Gastrocnemius medialis (tissue), 4 donors: ENCODE measurements around the gene RAB3GAP1. TPM values are rescaled to one million over a fixed set of nuclear protein-coding genes. Genes with fewer than 3 reads are reported as not detected.

Source experiments
- ATAC-seq, 2 donors: fragments of 150-250 bp; one replicate each; pipeline ENCODE4 v1.9.1; 2016
- DNase-seq, 2 donors: peaks; one replicate each; pipeline ENCODE4 v3.0.0-alpha.2; 2019
- H3K27ac ChIP-seq, 4 donors: fragments of 200-600 bp; sonication (generic); 1 replicate in 1 of 4; 2 replicates in 3 of 4; pipeline ENCODE4 v1.5.1; 2016 to 2018; ENCODE audit warnings: mild to moderate bottlenecking in 2 of 4, moderate library complexity in 1 of 4
- H3K27me3 ChIP-seq, 3 donors: fragments of 200-600 bp; sonication (generic) in 2 of 3; 1 replicate in 1 of 3; 2 replicates in 2 of 3; pipeline versions ENCODE4 v1.5.1 to v1.6.0; 2016 to 2019; ENCODE audit warnings: mild to moderate bottlenecking in 1 of 3, moderate library complexity in 1 of 3
- H3K36me3 ChIP-seq, 2 donors: fragments of 200-600 bp; sonication (generic) in 1 of 2; one replicate each; pipeline ENCODE4 v1.5.1; 2017 to 2018
- H3K4me1 ChIP-seq, 2 donors: fragments of 200-600 bp; sonication (generic) in 1 of 2; one replicate each; pipeline ENCODE4 v1.5.1; 2016 to 2017; ENCODE audit warnings: mild to moderate bottlenecking in 2 of 2
- H3K4me3 ChIP-seq, 4 donors: fragments of 200-600 bp; sonication (generic) in 3 of 4; 1 replicate in 1 of 4; 2 replicates in 3 of 4; pipeline ENCODE4 v1.5.1; 2016 to 2019; ENCODE audit warnings: mild to moderate bottlenecking in 2 of 4
- H3K9me3 ChIP-seq, 3 donors: fragments of 200-600 bp; sonication (generic) in 2 of 3; 1 replicate in 1 of 3; 2 replicates in 2 of 3; pipeline ENCODE4 v1.5.1; 2016 to 2019
- POLR2A ChIP-seq, 2 donors: fragments of 450-650 bp; IDR thresholded peaks; one replicate each; pipeline ENCODE4 v1.6.1; 2017; ENCODE audit warnings: antibody characterized with exemption in 2 of 2, mild to moderate bottlenecking in 2 of 2, moderate library complexity in 2 of 2
- in situ Hi-C, 4 donors: fragments of 200-750 bp; cut with MboI; loops; one replicate each; pipeline versions ENCODE4 v1.15.0 to v1.8.0; 2017; ENCODE audit warnings: low sequenced_read_pairs in 4 of 4
- intact Hi-C: fragments of 100-400 bp; cut with DNase I; formaldehyde crosslinking; loops from one replicate; pipeline ENCODE4 v1.15.1; 2023; ENCODE audit warnings: low total_unique reads
- total RNA-seq, 4 donors: library from RNA; depleted of rRNA; stranded (reverse); fragments of >200 nt; gene quantifications; one replicate each; pipeline versions ENCODE4 v1.1.0 to v1.2.3, GENCODE V29; 2016
- TF ChIP-seq, protein P1 (sequence below), 5 experiments: fragments of 450-650 bp in 3 of 5; fragments of 200-600 bp in 2 of 5; sonication (generic) in 2 of 5; IDR thresholded peaks in 4 of 5; conservative IDR thresholded peaks in 1 of 5; 1 replicate in 4 of 5; 2 replicates in 1 of 5; pipeline ENCODE4 v1.5.1; 2016 to 2019; ENCODE audit warnings: antibody characterized with exemption in 5 of 5, mild to moderate bottlenecking in 3 of 5, moderate library complexity in 3 of 5

The RAB3GAP1 gene
- total RNA-seq, 4 donors from 2014 or later: 44.3 to 51.7 (median 46.5) TPM

GRCh38 chr2:135037831-135038230 lies 14.3 kb upstream of the RAB3GAP1 start:
- DNase-seq: no peak
- no peaks in the 10 kb centered on the region for H3K27me3 ChIP-seq
- intact Hi-C loops (no loop called here), in situ Hi-C loops (no loop called here)
- H3K4me3 ChIP-seq: no peak overlapping the region
- TF ChIP-seq POLR2A (IDR thresholded peaks at IDR 0.05): no peak
- TF ChIP-seq, protein P1, sequence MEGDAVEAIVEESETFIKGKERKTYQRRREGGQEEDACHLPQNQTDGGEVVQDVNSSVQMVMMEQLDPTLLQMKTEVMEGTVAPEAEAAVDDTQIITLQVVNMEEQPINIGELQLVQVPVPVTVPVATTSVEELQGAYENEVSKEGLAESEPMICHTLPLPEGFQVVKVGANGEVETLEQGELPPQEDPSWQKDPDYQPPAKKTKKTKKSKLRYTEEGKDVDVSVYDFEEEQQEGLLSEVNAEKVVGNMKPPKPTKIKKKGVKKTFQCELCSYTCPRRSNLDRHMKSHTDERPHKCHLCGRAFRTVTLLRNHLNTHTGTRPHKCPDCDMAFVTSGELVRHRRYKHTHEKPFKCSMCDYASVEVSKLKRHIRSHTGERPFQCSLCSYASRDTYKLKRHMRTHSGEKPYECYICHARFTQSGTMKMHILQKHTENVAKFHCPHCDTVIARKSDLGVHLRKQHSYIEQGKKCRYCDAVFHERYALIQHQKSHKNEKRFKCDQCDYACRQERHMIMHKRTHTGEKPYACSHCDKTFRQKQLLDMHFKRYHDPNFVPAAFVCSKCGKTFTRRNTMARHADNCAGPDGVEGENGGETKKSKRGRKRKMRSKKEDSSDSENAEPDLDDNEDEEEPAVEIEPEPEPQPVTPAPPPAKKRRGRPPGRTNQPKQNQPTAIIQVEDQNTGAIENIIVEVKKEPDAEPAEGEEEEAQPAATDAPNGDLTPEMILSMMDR (IDR thresholded peaks at IDR 0.05 in 4 of 5, conservative IDR thresholded peaks at IDR 0.05 in 1 of 5): no peak
- no peak for ATAC-seq
- H3K27ac ChIP-seq: no peak overlapping the region
- H3K4me1 ChIP-seq: no peaks in the 10 kb centered on the region
- H3K36me3 ChIP-seq: no peaks in the 10 kb centered on the region
- no peaks in the 10 kb centered on the region for H3K9me3 ChIP-seq

DNA sequence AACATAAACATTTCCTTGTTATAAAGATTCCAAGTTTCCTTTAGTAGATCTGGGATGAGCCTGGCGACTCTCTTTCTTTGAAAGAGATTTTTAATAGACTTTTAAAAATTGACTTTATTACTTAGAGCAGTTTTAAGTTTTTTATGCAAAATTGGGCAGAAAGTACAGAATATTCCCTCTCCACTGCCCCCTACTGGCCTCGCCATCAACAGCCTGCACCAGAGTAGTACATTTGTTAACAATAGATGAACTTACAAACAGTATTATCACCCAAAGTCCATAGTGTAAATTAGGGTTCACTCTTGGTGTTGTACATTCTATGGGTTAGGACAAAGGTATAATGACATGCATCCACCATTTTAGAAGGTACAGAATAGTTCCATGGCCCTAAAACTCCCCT lies 8.7 kb upstream of the RAB3GAP1 start:
- H3K9me3 ChIP-seq: no peaks in the 10 kb centered on the region
- in situ Hi-C loops (no loop called here), intact Hi-C loops (no loop called here)
- no peak overlapping the region for H3K4me3 ChIP-seq
- H3K36me3 ChIP-seq: no peaks in the 10 kb centered on the region
- no peak overlapping the region for H3K27ac ChIP-seq
- ATAC-seq (no peak), DNase-seq (no peak)
- TF ChIP-seq, protein P1 (IDR thresholded peaks at IDR 0.05 in 4 of 5, conservative IDR thresholded peaks at IDR 0.05 in 1 of 5): peak in 1 of 5 experiments; percentile 30
- no peak for TF ChIP-seq POLR2A (IDR thresholded peaks at IDR 0.05)
- no peaks in the 10 kb centered on the region for H3K27me3 ChIP-seq
- H3K4me1 ChIP-seq: no peaks in the 10 kb centered on the region

DNA sequence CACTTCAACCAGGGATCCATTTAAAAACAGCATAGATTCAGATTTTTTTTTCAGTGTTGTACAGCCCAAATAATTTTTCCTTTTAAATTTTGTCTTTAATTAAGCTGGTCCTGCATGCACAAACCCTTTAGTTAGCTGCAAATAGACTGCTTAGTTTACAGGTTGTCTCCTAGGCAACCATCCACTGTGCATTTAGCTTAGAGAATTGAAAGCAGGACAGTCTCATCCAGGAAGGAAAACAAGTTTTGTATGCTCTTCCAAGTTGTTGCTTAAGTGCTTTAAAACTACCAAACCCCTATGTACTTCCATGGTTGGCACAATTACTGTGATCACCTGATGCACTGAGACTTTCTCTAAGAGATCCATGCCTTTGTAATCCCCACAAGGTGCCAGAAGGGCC lies 4.8 kb upstream of the RAB3GAP1 start, which contains the start of gene MAP3K19:
TSS of gene MAP3K19 (minus strand) at position 148 of the 400 bp plus-strand sequence. CDS start 22,800 bp downstream, outside the sequence.
- intact Hi-C loops: no loop called here
- no peak for DNase-seq
- Histone ChIP-seq H3K4me1 (no peaks in the 10 kb centered on the region), H3K27ac (no peak within 1 kb of the TSS), H3K27me3 (no peaks in the 10 kb centered on the region), H3K36me3 (no peaks in the 10 kb centered on the region), H3K9me3 (no peaks in the 10 kb centered on the region), H3K4me3 (no peak within 1 kb of the TSS)
- ATAC-seq: no peak
- in situ Hi-C loops: no loop called here
- TF ChIP-seq POLR2A (IDR thresholded peaks at IDR 0.05): no peak
- TF ChIP-seq, protein P1 (IDR thresholded peaks at IDR 0.05 in 4 of 5, conservative IDR thresholded peaks at IDR 0.05 in 1 of 5): no peak

DNA sequence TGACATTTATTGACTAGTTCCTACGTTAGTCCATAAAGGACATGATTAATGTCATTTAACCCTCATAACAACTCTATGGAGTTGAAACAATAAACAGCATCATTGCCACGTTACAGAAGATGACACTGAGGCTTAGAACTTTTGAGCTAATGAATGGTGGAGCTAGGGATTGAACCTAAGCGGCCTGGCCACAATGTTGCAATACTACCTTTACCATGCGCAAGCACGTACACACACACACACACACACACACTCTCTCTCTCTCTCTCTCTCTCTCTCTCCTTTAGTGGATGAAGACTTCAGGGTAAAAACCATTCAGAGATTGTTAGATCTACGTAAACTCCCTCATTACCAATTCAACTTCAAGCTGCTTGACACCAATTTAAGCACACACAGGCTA lies 4.0 kb upstream of the RAB3GAP1 start:
- intact Hi-C loops (no loop called here), in situ Hi-C loops (no loop called here)
- TF ChIP-seq, protein P1 (IDR thresholded peaks at IDR 0.05 in 4 of 5, conservative IDR thresholded peaks at IDR 0.05 in 1 of 5): no peak
- TF ChIP-seq POLR2A (IDR thresholded peaks at IDR 0.05): no peak
- H3K27me3 ChIP-seq: no peaks in the 10 kb centered on the region
- H3K4me1 ChIP-seq: peaks cover 3 to 5% of the 10 kb centered on the region in 2 donors
- H3K9me3 ChIP-seq: no peaks in the 10 kb centered on the region
- no peak overlapping the region for H3K4me3 ChIP-seq
- ATAC-seq: no peak
- no peaks in the 10 kb centered on the region for H3K36me3 ChIP-seq
- H3K27ac ChIP-seq: no peak overlapping the region
- DNase-seq: no peak

GRCh38 chr2:135050132-135050531 lies 2.0 kb upstream of the RAB3GAP1 start:
- no peaks in the 10 kb centered on the region for H3K9me3 ChIP-seq
- TF ChIP-seq, protein P1 (IDR thresholded peaks at IDR 0.05 in 4 of 5, conservative IDR thresholded peaks at IDR 0.05 in 1 of 5): no peak
- no peak for TF ChIP-seq POLR2A (IDR thresholded peaks at IDR 0.05)
- H3K27ac ChIP-seq: peak overlapping the region in 1 of 4 donors; percentile 12
- in situ Hi-C loops (loop anchor here in 1 of 4 donors (10.0 kb wide), 1 partner anchor 135 kb away; the partner anchor contains the start of gene CCNT2), intact Hi-C loops (loop anchor here (5.0 kb wide), 2 partner anchors 133 to 692 kb away; partner anchors contain the start of genes CCNT2 and UBXN4)
- DNase-seq: no peak
- H3K36me3 ChIP-seq: no peaks in the 10 kb centered on the region
- ATAC-seq: no peak
- H3K4me1 ChIP-seq: peaks cover 23 to 25% of the 10 kb centered on the region in 2 donors
- H3K27me3 ChIP-seq: no peaks in the 10 kb centered on the region
- no peak overlapping the region for H3K4me3 ChIP-seq
